Activated effector memory CD4-positive, alpha-beta T cell treated with Interleukin-2 at 50 U/mL for 16 hours (primary cell): ENCODE results near the gene HOXC4.

ENCODE experiments used
- DNase-seq: peaks from one replicate; pipeline ENCODE4 v3.0.0-alpha.2; 2020

The HOXC4 gene

GRCh38 chr12:54053751-54054741 lies at the start of gene HOXC4:
TSS of gene HOXC4 (plus strand) at chr12:54053835. CDS start at chr12:54053923, 88 bp downstream.
- no peak for DNase-seq

- DNase-seq, result no peak
Measured at GRCh38 chr12:54004063-54004840, 49.4 kb upstream of the HOXC4 start.

GRCh38 chr12:54004841-54005530 lies 48.6 kb upstream of the HOXC4 start:
- no peak for DNase-seq

- DNase-seq, result no peak
Measured at GRCh38 chr12:54005531-54005852, 48.1 kb upstream of the HOXC4 start.

- peak; percentile 69 for DNase-seq
Measured at GRCh38 chr12:54005853-54006558, 47.6 kb upstream of the HOXC4 start.

GRCh38 chr12:54006559-54007220 lies 46.9 kb upstream of the HOXC4 start:
- DNase-seq, result no peak

GRCh38 chr12:54007538-54008259 lies 45.9 kb upstream of the HOXC4 start:
- no peak for DNase-seq

GRCh38 chr12:54008260-54008552 lies 45.4 kb upstream of the HOXC4 start:
- DNase-seq, result no peak

- no peak for DNase-seq
Measured at GRCh38 chr12:54009171-54010052, 44.2 kb upstream of the HOXC4 start.

GRCh38 chr12:54010053-54010971 lies 43.3 kb upstream of the HOXC4 start:
- DNase-seq, result no peak

- no peak for DNase-seq
Measured at GRCh38 chr12:54010972-54011664, 42.5 kb upstream of the HOXC4 start.

- no peak for DNase-seq
Measured at GRCh38 chr12:54011665-54012532, 41.7 kb upstream of the HOXC4 start.

GRCh38 chr12:54012631-54013409 lies 40.8 kb upstream of the HOXC4 start:
- DNase-seq, result no peak

- DNase-seq, result no peak
Measured at GRCh38 chr12:54014377-54015017, 39.1 kb upstream of the HOXC4 start.

- DNase-seq, result no peak
Measured at GRCh38 chr12:54015018-54015931, 38.4 kb upstream of the HOXC4 start.
